Activated CD4-positive, CD25-positive, alpha-beta regulatory T cell treated with anti-CD3 and anti-CD28 coated beads, Interleukin-2, amount 50 U/mL, for 72 hours (primary cell): ENCODE measurements around the gene MICAL2.

Source experiments
- DNase-seq: peaks from one replicate; pipeline ENCODE4 v3.0.0; 2021

MICAL2 gene

GRCh38 chr11:12291766-12292165 is 181.4 kb downstream of the MICAL2 start:
- DNase-seq, result no peak

- no peak for DNase-seq
These were observed 182.4 kb downstream of the MICAL2 start for GRCh38 chr11:12292766-12293165.

GRCh38 chr11:12293486-12293885 is 183.1 kb downstream of the MICAL2 start:
- no peak for DNase-seq

- DNase-seq, result no peak
These were observed 184.2 kb downstream of the MICAL2 start for GRCh38 chr11:12294613-12295012.

- DNase-seq, result no peak
These were observed 185.6 kb downstream of the MICAL2 start for GRCh38 chr11:12295943-12296342.

GRCh38 chr11:12298610-12299009 is 188.2 kb downstream of the MICAL2 start:
- no peak for DNase-seq

- DNase-seq, result no peak
These were observed 191.0 kb downstream of the MICAL2 start for GRCh38 chr11:12301379-12301778.

GRCh38 chr11:12303421-12304149 is 193.2 kb downstream of the MICAL2 start:
- no peak for DNase-seq

- DNase-seq, result no peak
These were observed 196.4 kb downstream of the MICAL2 start for GRCh38 chr11:12306830-12307229.

GRCh38 chr11:12312132-12312531 is 201.7 kb downstream of the MICAL2 start:
- DNase-seq, result no peak
